ENCODE results near the gene TMED3.

GRCh38 chr15:79349525-79349924, 38.6 kb downstream of the TMED3 start:
- TF ChIP-seq EZH2 (IDR thresholded peaks at IDR 0.05; ENCODE audit: insufficient read depth, low read length) (no peak), CTCF (IDR thresholded peaks at IDR 0.05; ENCODE audit: insufficient read depth, low read depth, low read length) (no peak)

Measured in astrocyte (in vitro differentiated cells and primary cell).